Sigmoid colon (tissue), 3 donors: ENCODE measurements around the gene ZPBP2.

Source experiments
- CTCF ChIP-seq, 4 experiments: fragments of 450-650 bp in 3 of 4; fragments of 200-600 bp in 1 of 4; IDR thresholded peaks; one replicate each; pipeline ENCODE4 v1.5.1; 2016 to 2019; ENCODE audit warnings: antibody characterized with exemption in 4 of 4, mild to moderate bottlenecking in 3 of 4, moderate library complexity in 2 of 4
- POLR2A ChIP-seq, 2 donors: fragments of 450-650 bp; IDR thresholded peaks; one replicate each; pipeline ENCODE4 v1.6.1; 2016; ENCODE audit warnings: antibody characterized with exemption in 2 of 2, mild to moderate bottlenecking in 2 of 2, moderate library complexity in 2 of 2

GRCh38 chr17:39923230-39923629 lies 55.2 kb downstream of the ZPBP2 start:
- TF ChIP-seq POLR2A (IDR thresholded peaks at IDR 0.05) (no peak), CTCF (IDR thresholded peaks at IDR 0.05) (no peak)
